ENCODE measurements around the gene CLEC14A. TPM values are rescaled to one million over a fixed set of nuclear protein-coding genes. Genes with fewer than 3 reads are reported as not detected.

CLEC14A gene, protein sequence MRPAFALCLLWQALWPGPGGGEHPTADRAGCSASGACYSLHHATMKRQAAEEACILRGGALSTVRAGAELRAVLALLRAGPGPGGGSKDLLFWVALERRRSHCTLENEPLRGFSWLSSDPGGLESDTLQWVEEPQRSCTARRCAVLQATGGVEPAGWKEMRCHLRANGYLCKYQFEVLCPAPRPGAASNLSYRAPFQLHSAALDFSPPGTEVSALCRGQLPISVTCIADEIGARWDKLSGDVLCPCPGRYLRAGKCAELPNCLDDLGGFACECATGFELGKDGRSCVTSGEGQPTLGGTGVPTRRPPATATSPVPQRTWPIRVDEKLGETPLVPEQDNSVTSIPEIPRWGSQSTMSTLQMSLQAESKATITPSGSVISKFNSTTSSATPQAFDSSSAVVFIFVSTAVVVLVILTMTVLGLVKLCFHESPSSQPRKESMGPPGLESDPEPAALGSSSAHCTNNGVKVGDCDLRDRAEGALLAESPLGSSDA
- total RNA-seq (10 to 100 TPM; 23.6 to 59.9 (median 31.3) TPM), polyA plus RNA-seq (10 to 100 TPM; 20.6 to 61.7 TPM)
- long read RNA-seq, donor 1, transcript CLEC14A-201 (1 exons, 2,267 nt) = major isoform, 80 of 80 reads
- long read RNA-seq, donor 1, partial matches to known transcripts = 0 of 80 reads
- long read RNA-seq, donor 1, other reads (novel, unspliced or antisense) = 0 of 80 reads
- long read RNA-seq, donor 2, transcript CLEC14A-201 (1 exons, 2,267 nt) = major isoform, 208 of 208 reads
- long read RNA-seq, donor 2, partial matches to known transcripts = 0 of 208 reads
- long read RNA-seq, donor 2, other reads (novel, unspliced or antisense) = 0 of 208 reads
- long read RNA-seq, donor 3, transcript CLEC14A-201 (1 exons, 2,267 nt) = major isoform, 45 of 45 reads
- long read RNA-seq, donor 3, partial matches to known transcripts = 0 of 45 reads
- long read RNA-seq, donor 3, other reads (novel, unspliced or antisense) = 0 of 45 reads

DNA sequence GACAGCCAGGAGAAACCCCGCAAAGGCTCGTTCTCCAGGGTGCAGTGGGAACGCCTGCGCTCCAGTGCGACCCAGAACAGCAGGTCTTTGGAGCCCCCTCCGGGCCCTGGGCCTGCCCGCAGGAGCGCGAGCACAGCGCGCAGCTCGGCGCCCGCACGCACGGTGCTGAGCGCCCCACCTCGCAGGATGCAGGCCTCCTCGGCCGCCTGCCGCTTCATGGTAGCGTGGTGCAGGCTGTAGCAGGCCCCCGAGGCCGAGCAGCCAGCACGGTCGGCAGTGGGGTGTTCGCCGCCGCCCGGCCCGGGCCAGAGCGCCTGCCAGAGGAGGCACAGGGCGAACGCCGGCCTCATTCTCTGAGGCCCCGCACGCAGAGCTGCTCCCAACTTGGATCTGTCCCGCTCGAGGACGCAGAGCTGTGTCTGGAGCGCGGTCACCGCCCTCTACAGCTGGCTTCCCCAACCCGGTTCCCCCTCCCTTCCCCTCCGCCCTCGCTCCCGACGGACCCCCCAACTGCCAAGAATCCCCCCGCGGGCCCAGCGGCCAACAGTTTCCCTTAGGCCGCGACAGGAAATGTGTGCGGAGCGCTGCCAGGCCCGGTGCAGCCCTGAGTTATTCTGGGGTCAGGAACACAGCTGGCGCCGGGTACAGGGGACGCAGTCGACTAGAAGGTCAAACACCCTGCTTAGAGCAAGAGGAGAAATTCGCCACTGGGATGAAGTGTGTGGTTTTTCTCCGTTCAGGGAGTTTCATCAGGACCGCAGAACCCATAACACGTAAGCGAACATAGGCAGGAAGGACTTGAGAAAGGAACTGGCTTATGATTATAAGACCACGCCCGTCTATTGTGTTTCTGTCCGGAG lies at the start of gene CLEC14A:
CLEC14A (minus strand) TSS at position 421 of the 860 bp plus-strand sequence; CDS start at position 350, 71 bp downstream.
- H3K27ac ChIP-seq = peak within 1 kb of the TSS; percentile 85 to 98 (median 95)
- peaks cover 0 to 3% (median 0%) of the 10 kb centered on the region in 9 donors for H3K36me3 ChIP-seq
- 4 to 10% (median 5%) methylated on average over 18 to 68 of the region's 68 CpGs for WGBS, 4 donors
- peaks cover 0 to 33% (median 5%) of the 10 kb centered on the region in 9 donors for H3K27me3 ChIP-seq
- DNase-seq (peak; percentile 82 to 90 (median 89)), ATAC-seq (peak; percentile 84 to 93 (median 90))
- TF ChIP-seq CTCF (IDR thresholded peaks at IDR 0.05) (no peak), POLR2A (IDR thresholded peaks at IDR 0.05) (peak in 1 of 2 donors; percentile 64)
- intact Hi-C loops (cut with DNase I) = loop anchor here in 6 of 10 donors (1.0 to 10.0 kb wide), 11 partner anchors 36 to 736 kb away; no protein-coding TSS in a partner anchor
- peak within 1 kb of the TSS; percentile 53 to 82 (median 73) for H3K4me3 ChIP-seq
- H3K9me3 ChIP-seq = peaks cover 0 to 15% (median 0%) of the 10 kb centered on the region in 12 donors
- H3K4me1 ChIP-seq = peaks cover 0 to 12% (median 5%) of the 10 kb centered on the region in 12 donors

GRCh38 chr14:38302966-38303365 lies 47.1 kb upstream of the CLEC14A start:
- Histone ChIP-seq H3K27ac (no peak overlapping the region), H3K4me3 (no peak overlapping the region), H3K36me3 (no peaks in the 10 kb centered on the region), H3K9me3 (peaks cover 0 to 18% (median 0%) of the 10 kb centered on the region in 12 donors), H3K27me3 (no peaks in the 10 kb centered on the region), H3K4me1 (no peaks in the 10 kb centered on the region)
- no peak for DNase-seq
- 99 to 100% (median 99%) methylated on average over 1 of the region's 1 CpG for WGBS, 4 donors
- TF ChIP-seq CTCF (IDR thresholded peaks at IDR 0.05) (no peak), POLR2A (IDR thresholded peaks at IDR 0.05) (no peak)
- intact Hi-C loops (cut with DNase I) = no loop called here
- ATAC-seq = no peak

GRCh38 chr14:38302034-38302433 lies 46.1 kb upstream of the CLEC14A start:
- no peak for ATAC-seq
- DNase-seq = no peak
- WGBS, 4 donors = 95 to 100% (median 97%) methylated on average over 2 of the region's 2 CpGs

More at GRCh38 chr14:38302034-38302433, 46.1 kb upstream of the CLEC14A start:
- H3K9me3 ChIP-seq = peaks cover 0 to 18% (median 0%) of the 10 kb centered on the region in 12 donors
- intact Hi-C loops (cut with DNase I) = no loop called here
- H3K27ac ChIP-seq = no peak overlapping the region
- TF ChIP-seq CTCF (IDR thresholded peaks at IDR 0.05) = no peak
- TF ChIP-seq POLR2A (IDR thresholded peaks at IDR 0.05) = no peak
- H3K27me3 ChIP-seq = no peaks in the 10 kb centered on the region
- no peaks in the 10 kb centered on the region for H3K4me1 ChIP-seq
- no peak overlapping the region for H3K4me3 ChIP-seq
- H3K36me3 ChIP-seq = no peaks in the 10 kb centered on the region

Measured in heart left ventricle (tissue), 16 donors.